Measurements from ENCODE around the gene CYB5D1. TPM values are rescaled to one million over a fixed set of nuclear protein-coding genes. Genes with fewer than 3 reads are reported as not detected.

The CYB5D1 gene
- total RNA-seq, 4 donors from 2014 or later = 14.9 to 29.5 (median 23.5) TPM

DNA sequence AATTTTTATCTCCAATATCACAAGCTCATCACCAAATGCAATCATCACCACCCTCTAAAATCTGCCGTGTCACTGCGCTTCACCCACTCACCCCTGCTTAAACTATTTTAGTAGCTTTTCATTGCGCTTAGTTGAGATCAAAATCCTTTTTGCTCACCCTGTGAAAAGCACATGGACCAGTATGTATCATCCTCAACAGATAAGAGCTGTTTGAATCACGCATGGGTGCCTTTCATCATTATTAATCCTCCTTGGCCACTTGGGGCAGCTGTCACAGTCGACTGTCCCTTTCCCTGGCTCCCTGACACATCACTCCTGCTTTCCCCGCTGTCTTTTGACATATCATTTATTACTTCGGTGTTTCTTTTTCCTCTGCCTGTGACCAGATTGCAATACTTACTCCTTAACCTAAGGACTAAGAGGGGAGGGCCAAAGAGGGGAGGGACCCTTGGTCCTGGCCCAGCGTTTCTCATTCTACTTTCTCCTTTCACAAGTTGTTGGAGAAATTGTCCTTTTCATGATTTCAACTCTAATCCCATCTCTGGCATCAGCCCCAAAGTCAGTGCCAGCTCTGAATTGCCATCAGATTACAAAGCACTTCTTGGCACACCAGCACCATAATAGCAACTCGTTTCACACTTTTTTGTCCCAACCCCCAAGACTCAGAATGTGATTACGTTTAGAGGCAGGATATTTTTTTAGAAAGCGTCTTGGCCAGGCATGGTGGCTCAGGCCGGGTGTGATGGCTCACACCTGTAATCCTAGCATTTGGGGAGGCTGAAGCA lies 32.4 kb upstream of the CYB5D1 start:
- Histone ChIP-seq H3K9me3 (no peaks in the 10 kb centered on the region), H3K36me3 (no peaks in the 10 kb centered on the region), H3K4me3 (replicated peaks in 1 of 3) (no peak overlapping the region), H3K27me3 (no peaks in the 10 kb centered on the region), H3K4me1 (no peaks in the 10 kb centered on the region), H3K27ac (no peak overlapping the region)
- WGBS, 2 donors = 48 to 49% methylated on average over 12 of the region's 12 CpGs
- intact Hi-C loops (cut with DNase I) = no loop called here
- no peak for DNase-seq
- TF ChIP-seq, protein P1, sequence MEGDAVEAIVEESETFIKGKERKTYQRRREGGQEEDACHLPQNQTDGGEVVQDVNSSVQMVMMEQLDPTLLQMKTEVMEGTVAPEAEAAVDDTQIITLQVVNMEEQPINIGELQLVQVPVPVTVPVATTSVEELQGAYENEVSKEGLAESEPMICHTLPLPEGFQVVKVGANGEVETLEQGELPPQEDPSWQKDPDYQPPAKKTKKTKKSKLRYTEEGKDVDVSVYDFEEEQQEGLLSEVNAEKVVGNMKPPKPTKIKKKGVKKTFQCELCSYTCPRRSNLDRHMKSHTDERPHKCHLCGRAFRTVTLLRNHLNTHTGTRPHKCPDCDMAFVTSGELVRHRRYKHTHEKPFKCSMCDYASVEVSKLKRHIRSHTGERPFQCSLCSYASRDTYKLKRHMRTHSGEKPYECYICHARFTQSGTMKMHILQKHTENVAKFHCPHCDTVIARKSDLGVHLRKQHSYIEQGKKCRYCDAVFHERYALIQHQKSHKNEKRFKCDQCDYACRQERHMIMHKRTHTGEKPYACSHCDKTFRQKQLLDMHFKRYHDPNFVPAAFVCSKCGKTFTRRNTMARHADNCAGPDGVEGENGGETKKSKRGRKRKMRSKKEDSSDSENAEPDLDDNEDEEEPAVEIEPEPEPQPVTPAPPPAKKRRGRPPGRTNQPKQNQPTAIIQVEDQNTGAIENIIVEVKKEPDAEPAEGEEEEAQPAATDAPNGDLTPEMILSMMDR (IDR thresholded peaks at IDR 0.05) = no peak
- no peak for TF ChIP-seq POLR2A (IDR thresholded peaks at IDR 0.05)

DNA sequence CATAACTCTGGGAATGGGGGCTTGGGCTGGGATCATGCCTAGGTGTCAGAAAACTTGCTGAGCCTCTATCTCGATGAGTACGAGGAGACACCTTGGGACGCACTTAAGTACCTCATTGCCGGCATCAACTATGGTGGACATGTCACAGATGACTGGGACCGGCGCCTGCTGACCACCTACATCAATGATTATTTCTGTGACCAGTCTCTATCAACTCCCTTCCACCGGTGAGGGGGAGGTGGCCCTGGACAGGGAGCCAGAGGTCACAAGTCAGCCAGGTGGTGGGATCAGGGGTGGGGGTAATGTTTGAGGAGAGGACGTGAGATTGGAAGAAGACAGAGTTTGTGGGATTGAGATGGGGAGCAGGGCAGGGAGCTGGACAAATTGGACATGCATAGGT lies 27.2 kb upstream of the CYB5D1 start:
- no peak overlapping the region for H3K4me3 ChIP-seq (replicated peaks in 1 of 3)
- no peaks in the 10 kb centered on the region for H3K36me3 ChIP-seq
- TF ChIP-seq, protein P1 (IDR thresholded peaks at IDR 0.05) = no peak
- no peak for TF ChIP-seq POLR2A (IDR thresholded peaks at IDR 0.05)
- no peak for DNase-seq
- 89 to 92% methylated on average over 8 of the region's 8 CpGs for WGBS, 2 donors
- H3K27me3 ChIP-seq = no peaks in the 10 kb centered on the region
- peaks cover 3 to 6% of the 10 kb centered on the region in 2 donors for H3K4me1 ChIP-seq
- intact Hi-C loops (cut with DNase I) = no loop called here
- no peaks in the 10 kb centered on the region for H3K9me3 ChIP-seq
- no peak overlapping the region for H3K27ac ChIP-seq

DNA sequence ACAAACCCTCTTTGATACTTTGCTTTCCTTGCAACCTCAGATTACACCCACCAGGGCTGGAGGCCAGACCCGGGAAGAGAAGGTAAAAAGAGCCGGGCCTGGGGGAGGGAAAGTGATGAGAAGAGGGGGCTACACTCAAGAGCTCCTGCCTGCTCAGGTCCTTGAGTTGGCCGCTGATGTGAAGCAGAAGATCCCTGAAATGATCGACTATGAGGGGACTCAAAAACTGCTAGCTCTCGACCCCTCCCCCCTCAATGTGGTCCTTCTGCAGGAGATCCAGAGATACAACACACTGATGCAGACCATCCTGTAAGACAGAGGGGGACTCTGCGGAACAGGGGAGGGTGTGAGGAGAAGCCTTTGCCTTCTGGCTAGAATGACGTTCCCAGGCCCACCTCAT lies 26.6 kb upstream of the CYB5D1 start:
- H3K9me3 ChIP-seq = no peaks in the 10 kb centered on the region
- no peak overlapping the region for H3K27ac ChIP-seq
- DNase-seq = no peak
- H3K27me3 ChIP-seq = no peaks in the 10 kb centered on the region
- no peaks in the 10 kb centered on the region for H3K36me3 ChIP-seq
- peaks cover 3 to 6% of the 10 kb centered on the region in 2 donors for H3K4me1 ChIP-seq
- no peak overlapping the region for H3K4me3 ChIP-seq (replicated peaks in 1 of 3)
- WGBS, 2 donors = 60 to 66% methylated on average over 7 of the region's 7 CpGs
- intact Hi-C loops (cut with DNase I) = no loop called here
- no peak for TF ChIP-seq POLR2A (IDR thresholded peaks at IDR 0.05)
- TF ChIP-seq, protein P1 (IDR thresholded peaks at IDR 0.05) = no peak

DNA sequence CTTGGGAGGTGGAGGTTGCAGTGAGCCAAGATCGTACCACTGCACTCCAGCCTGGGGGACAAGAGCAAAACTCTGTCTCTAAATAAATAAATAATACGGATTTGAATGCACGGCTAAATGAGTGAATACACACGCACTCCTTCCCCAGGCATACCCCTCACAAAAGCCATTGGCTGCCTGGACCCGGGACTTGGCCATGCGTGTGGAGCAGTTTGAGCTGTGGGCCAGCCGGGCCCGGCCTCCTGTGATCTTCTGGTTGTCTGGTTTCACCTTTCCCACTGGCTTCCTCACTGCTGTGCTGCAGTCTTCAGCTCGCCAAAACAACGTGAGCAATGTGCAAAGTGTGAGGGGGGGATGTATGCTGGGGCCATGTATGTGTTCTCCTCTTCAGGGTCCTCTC lies 25.4 kb upstream of the CYB5D1 start:
- intact Hi-C loops (cut with DNase I) = no loop called here
- DNase-seq = no peak
- 89 to 92% methylated on average over 10 of the region's 10 CpGs for WGBS, 2 donors
- TF ChIP-seq POLR2A (IDR thresholded peaks at IDR 0.05) = no peak
- TF ChIP-seq, protein P1 (IDR thresholded peaks at IDR 0.05) = no peak
- H3K9me3 ChIP-seq = no peaks in the 10 kb centered on the region
- H3K27me3 ChIP-seq = no peaks in the 10 kb centered on the region
- no peaks in the 10 kb centered on the region for H3K36me3 ChIP-seq
- peaks cover 14 to 16% of the 10 kb centered on the region in 2 donors for H3K4me1 ChIP-seq
- H3K4me3 ChIP-seq (replicated peaks in 1 of 3) = no peak overlapping the region
- no peak overlapping the region for H3K27ac ChIP-seq

DNA sequence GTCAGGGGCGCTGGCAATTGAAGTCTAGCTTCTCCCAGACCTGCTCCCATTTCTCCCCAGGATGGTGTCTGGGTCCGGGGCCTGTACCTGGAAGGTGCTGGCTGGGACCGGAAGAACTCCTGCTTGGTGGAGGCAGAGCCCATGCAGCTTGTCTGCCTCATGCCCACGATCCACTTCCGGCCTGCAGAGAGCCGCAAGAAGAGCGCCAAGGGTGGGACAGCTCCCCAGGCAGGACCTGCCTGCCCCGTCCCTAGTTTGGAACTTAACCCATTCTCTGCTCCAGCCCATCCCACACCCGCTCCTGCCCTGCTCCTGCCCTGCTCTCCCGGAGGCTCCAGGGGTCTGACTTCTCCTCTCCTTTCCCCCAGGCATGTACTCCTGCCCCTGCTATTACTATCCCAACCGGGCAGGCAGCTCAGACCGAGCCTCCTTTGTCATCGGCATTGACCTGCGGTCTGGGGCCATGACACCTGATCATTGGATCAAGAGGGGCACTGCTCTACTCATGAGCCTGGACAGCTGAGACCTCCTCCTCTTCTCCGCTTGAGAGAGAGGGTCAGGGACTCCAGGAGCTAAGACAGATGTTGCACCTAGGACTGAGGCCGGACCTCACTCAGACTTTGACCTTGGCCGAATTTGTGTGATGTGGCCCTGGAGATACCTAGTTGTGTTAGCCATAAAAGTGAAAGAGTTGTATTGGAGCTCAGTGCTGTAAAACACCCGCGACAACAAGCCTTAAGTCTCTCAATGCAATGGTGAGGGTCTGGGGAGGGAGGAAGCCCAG lies 24.6 kb upstream of the CYB5D1 start:
- Histone ChIP-seq H3K36me3 (no peaks in the 10 kb centered on the region), H3K9me3 (no peaks in the 10 kb centered on the region), H3K4me1 (peaks cover 20 to 23% of the 10 kb centered on the region in 2 donors), H3K4me3 (replicated peaks in 1 of 3) (peak overlapping the region in 1 of 3 donors; percentile 84), H3K27ac (no peak overlapping the region), H3K27me3 (no peaks in the 10 kb centered on the region)
- no peak for DNase-seq
- 42 to 44% methylated on average over 19 of the region's 19 CpGs for WGBS, 2 donors
- intact Hi-C loops (cut with DNase I) = no loop called here
- TF ChIP-seq, protein P1 (IDR thresholded peaks at IDR 0.05) = no peak
- peak in 1 of 2 donors; percentile 25 for TF ChIP-seq POLR2A (IDR thresholded peaks at IDR 0.05)

Data from thyroid gland (tissue), 4 donors.